GM19099 (cell line): ENCODE measurements around the gene SPATA4.

ENCODE experiments used
- POLR2A ChIP-seq: IDR thresholded peaks from 3 replicates; pipeline ENCODE4 v1.6.1; 2011; ENCODE audit warnings: low read depth; ENCODE audit not compliant: insufficient read length; ENCODE audit errors: extremely low read depth

Gene SPATA4

DNA sequence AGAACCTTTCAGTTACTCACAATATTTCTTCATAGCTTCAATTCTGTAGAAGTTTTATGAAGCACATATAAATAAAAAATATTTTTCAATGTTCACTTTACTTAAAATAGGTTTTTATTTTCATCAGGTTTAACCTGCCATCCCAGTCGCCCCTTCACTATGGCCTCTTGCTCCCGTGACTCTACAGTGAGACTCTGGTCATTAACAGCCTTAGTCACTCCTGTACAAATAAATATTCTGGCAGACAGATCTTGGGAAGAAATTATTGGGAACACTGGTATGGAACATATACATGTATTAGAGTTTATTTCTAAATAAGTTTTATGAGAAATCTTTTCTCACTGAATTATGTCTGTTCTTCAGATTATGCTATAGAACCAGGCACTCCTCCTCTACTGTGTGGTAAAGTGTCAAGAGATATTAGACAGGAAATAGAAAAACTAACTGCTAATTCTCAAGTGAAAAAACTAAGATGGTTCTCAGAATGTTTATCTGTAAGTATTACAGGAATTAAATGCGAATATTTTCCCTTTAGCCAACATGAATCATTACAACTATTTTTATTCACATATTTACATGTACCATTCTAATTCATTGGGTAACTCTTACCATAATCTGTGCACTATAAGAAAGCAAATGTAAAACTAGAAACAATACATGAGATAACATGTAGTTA is 45.6 kb downstream of the SPATA4 start:
- TF ChIP-seq POLR2A = no peak

DNA sequence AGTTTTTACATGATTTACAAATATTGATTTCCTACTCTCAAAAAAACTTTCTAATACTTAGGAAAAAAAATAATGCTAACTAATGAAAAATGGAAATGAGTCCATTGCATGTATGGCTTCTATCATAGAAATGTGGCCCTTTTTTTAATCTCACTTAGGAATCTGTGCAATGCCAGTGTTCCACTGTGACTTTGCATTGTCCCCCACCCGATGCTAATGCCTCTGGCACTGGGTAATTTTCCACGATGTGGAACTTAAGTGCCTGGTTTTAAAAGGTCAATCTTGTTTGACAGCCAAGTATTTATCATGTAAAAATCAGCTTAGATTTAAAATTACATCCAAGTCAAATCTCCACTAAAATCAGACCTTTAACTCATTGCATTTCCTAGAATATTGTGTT is 53.1 kb downstream of the SPATA4 start:
- no peak for TF ChIP-seq POLR2A

- no peak for TF ChIP-seq POLR2A
These were observed 55.9 kb downstream of the SPATA4 start for GRCh38 chr4:176139518-176139917.

- TF ChIP-seq POLR2A = no peak
These were observed 57.8 kb downstream of the SPATA4 start for GRCh38 chr4:176137631-176138030.

DNA sequence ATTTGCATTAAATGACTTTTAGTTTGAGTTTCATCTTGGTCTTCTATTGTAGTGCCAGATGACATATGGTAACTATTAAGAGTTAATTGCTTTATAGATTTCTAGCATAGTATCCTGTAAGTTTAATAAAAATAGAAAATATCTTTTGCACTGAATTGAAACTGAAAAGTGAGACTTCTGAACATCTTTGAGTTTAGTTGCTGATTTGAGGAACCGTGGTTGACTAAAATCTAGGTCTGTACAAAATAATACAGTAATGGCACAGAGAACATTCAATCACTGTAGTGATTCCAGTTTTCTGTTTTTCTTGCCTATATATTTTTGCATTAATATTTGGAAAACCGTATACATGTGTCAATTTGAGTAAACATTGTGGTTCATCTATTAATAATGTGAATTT is 60.7 kb downstream of the SPATA4 start:
- TF ChIP-seq POLR2A = no peak
